HCT116 (cell line): Measurements from ENCODE around the gene PARP6. TPM values are rescaled to one million over a fixed set of nuclear protein-coding genes. Genes with fewer than 3 reads are reported as not detected.

Experiments
- ATAC-seq: fragments of 200-7000 bp; cut with Tn5 transposase; 2 replicates; pipeline ENCODE4 v1.9.1; 2020; ENCODE audit warnings: mild to moderate bottlenecking, moderate library complexity
- BruUV-seq: library from RNA; stranded (reverse); fragments of 400-500 nt; replicated peaks from 2 replicates; lab custom pipeline; 2021; lab: Mats Ljungman, UMichigan
- CTCF ChIA-PET: fragments of 300-600 bp; sonication (Branson Sonifier 250); formaldehyde crosslinking; loops from one replicate; lab custom pipeline; 2021; ENCODE audit warnings: antibody characterized with exemption; lab: Charles Lee
- POLR2A ChIA-PET: fragments of 300-600, 350-600 bp; sonication (Branson Sonifier 250); formaldehyde crosslinking; loops from one replicate; lab custom pipeline; 2021; ENCODE audit warnings: antibody characterized with exemption; lab: Charles Lee
- RAD21 ChIA-PET, 2 experiments: fragments of 300-600 bp; sonication (Branson Sonifier 250); formaldehyde crosslinking; loops; one replicate each; lab custom pipeline; 2023; ENCODE audit warnings: low total read pairs in 2 of 2; ENCODE audit not compliant: uncharacterized antibody in 2 of 2, unreplicated experiment in 2 of 2, low non-redundant PET in 1 of 2; lab: Charles Lee
- DNase-seq: peaks from one replicate; pipeline ENCODE4 v3.0.0-alpha.2; 2010; ENCODE audit warnings: low read depth, low spot score
- H2AFZ ChIP-seq: fragments of 200-600 bp; shearing (Covaris generic), sonication (generic); 2 replicates; pipeline ENCODE4 v1.6.1; 2017; ENCODE audit warnings: low read depth, mixed run types, mixed read lengths, antibody characterized with exemption, low read length; ENCODE audit not compliant: poor library complexity, severe bottlenecking
- H3K27ac ChIP-seq: 2 replicates; pipeline ENCODE4 v1.5.1; 2012; ENCODE audit warnings: low read depth, low read length
- H3K27me3 ChIP-seq: fragments of 200-600 bp; sonication (generic); 2 replicates; pipeline ENCODE4 v1.6.1; 2016; ENCODE audit warnings: mixed run types, low read length, mixed read lengths; ENCODE audit not compliant: insufficient read depth
- H3K36me3 ChIP-seq, 2 experiments: fragments of 200-500 bp in 1 of 2; fragments of 200-600 bp in 1 of 2; sonication (Bioruptor generic) in 1 of 2; sonication (generic) in 1 of 2; 2 replicates each; pipeline versions ENCODE4 v1.5.1 to v1.6.1; 2014 to 2016; ENCODE audit warnings: low read length in 2 of 2, inconsistent platforms in 1 of 2, mixed read lengths in 1 of 2, mixed run types in 1 of 2; ENCODE audit not compliant: insufficient read depth in 2 of 2, control insufficient read depth in 1 of 2
- H3K4me1 ChIP-seq, 2 experiments: fragments of 200-600 bp in 1 of 2; sonication (generic) in 1 of 2; 2 replicates each; pipeline versions ENCODE4 v1.5.1 to v1.6.1; 2012 to 2017; ENCODE audit warnings: low read length in 2 of 2, inconsistent platforms in 1 of 2, mild to moderate bottlenecking in 1 of 2, mixed read lengths in 1 of 2, mixed run types in 1 of 2, moderate library complexity in 1 of 2; ENCODE audit not compliant: insufficient read depth in 2 of 2, control insufficient read depth in 1 of 2
- H3K4me2 ChIP-seq: fragments of 200-600 bp; sonication (generic); 2 replicates; pipeline ENCODE4 v1.6.1; 2017; ENCODE audit warnings: mixed run types, low read length, mixed read lengths
- H3K4me3 ChIP-seq, 2 experiments: fragments of 200-600 bp in 1 of 2; sonication (generic) in 1 of 2; replicated peaks in 1 of 2; 2 replicates each; pipeline ENCODE4 v1.5.1; 2011 to 2016; ENCODE audit warnings: low read length in 2 of 2, control low read depth in 1 of 2, low read depth in 1 of 2, mild to moderate bottlenecking in 1 of 2, mixed read lengths in 1 of 2, mixed run types in 1 of 2
- H3K79me2 ChIP-seq: fragments of 200-600 bp; sonication (generic); 2 replicates; pipeline ENCODE4 v1.6.1; 2017; ENCODE audit warnings: mild to moderate bottlenecking, mixed run types, low read length, moderate library complexity, mixed read lengths; ENCODE audit not compliant: insufficient read depth
- H3K9ac ChIP-seq: fragments of 200-600 bp; sonication (generic); 2 replicates; pipeline ENCODE4 v1.6.1; 2016; ENCODE audit warnings: low read length, mixed read lengths
- H3K9me2 ChIP-seq: fragments of 200-600 bp; sonication (generic), shearing (Covaris generic); 2 replicates; pipeline ENCODE4 v1.6.1; 2017; ENCODE audit warnings: mixed run types, mild to moderate bottlenecking, moderate library complexity; ENCODE audit not compliant: insufficient read depth
- H3K9me3 ChIP-seq, 2 experiments: fragments of 200-500 bp in 1 of 2; fragments of 200-600 bp in 1 of 2; sonication (Bioruptor generic) in 1 of 2; sonication (generic) in 1 of 2; 2 replicates each; pipeline ENCODE4 v1.6.1; 2014 to 2017; ENCODE audit warnings: low read length in 2 of 2, mixed read lengths in 2 of 2, inconsistent platforms in 1 of 2, low read depth in 1 of 2, mild to moderate bottlenecking in 1 of 2, mixed run types in 1 of 2, moderate library complexity in 1 of 2; ENCODE audit not compliant: control insufficient read depth in 1 of 2, insufficient read depth in 1 of 2
- H4K20me1 ChIP-seq: fragments of 200-600 bp; sonication (generic), shearing (Covaris generic); 2 replicates; pipeline ENCODE4 v1.6.1; 2017; ENCODE audit warnings: mixed run types, mild to moderate bottlenecking, moderate library complexity; ENCODE audit not compliant: insufficient read depth
- CBX3 ChIP-seq: IDR thresholded peaks from 2 replicates; pipeline ENCODE4 v1.6.1; 2012; ENCODE audit warnings: low read depth
- CEBPB ChIP-seq: IDR thresholded peaks from 2 replicates; pipeline ENCODE4 v1.6.1; 2012; ENCODE audit warnings: low read depth
- EGR1 ChIP-seq: IDR thresholded peaks from 2 replicates; pipeline ENCODE4 v1.6.1; 2012; ENCODE audit warnings: low read depth
- EZH2 ChIP-seq: fragments of 200-600 bp; sonication (generic); IDR thresholded peaks from 2 replicates; pipeline ENCODE4 v1.6.1; 2017; ENCODE audit warnings: antibody characterized with exemption, mixed run types
- EZH2phosphoT487 ChIP-seq: fragments of 200-600 bp; IDR thresholded peaks from 2 replicates; pipeline ENCODE4 v1.6.1; 2018; ENCODE audit warnings: antibody characterized with exemption, borderline replicate concordance
- FOSL1 ChIP-seq: IDR thresholded peaks from 2 replicates; pipeline ENCODE4 v1.6.1; 2012; ENCODE audit warnings: low read depth
- JUND ChIP-seq: IDR thresholded peaks from 2 replicates; pipeline ENCODE4 v1.6.1; 2012
- POLR2A ChIP-seq: IDR thresholded peaks from 2 replicates; pipeline ENCODE4 v1.7.0; 2011; ENCODE audit warnings: borderline replicate concordance; ENCODE audit not compliant: insufficient read depth, insufficient read length; ENCODE audit errors: extremely low read depth
- POLR2AphosphoS5 ChIP-seq: IDR thresholded peaks from 2 replicates; pipeline ENCODE4 v1.6.1; 2011; ENCODE audit warnings: mild to moderate bottlenecking, low read depth, low read length, moderate library complexity
- RAD21 ChIP-seq: IDR thresholded peaks from 2 replicates; pipeline ENCODE4 v1.6.1; 2012; ENCODE audit warnings: low read depth, mild to moderate bottlenecking
- SP1 ChIP-seq: IDR thresholded peaks from 2 replicates; pipeline ENCODE4 v1.6.1; 2012; ENCODE audit warnings: low read depth
- TCF7L2 ChIP-seq: IDR thresholded peaks from 2 replicates; pipeline ENCODE4 v1.7.0; 2011; ENCODE audit warnings: borderline replicate concordance, inconsistent platforms; ENCODE audit not compliant: insufficient read depth, insufficient read length; ENCODE audit errors: extremely low read depth
- YY1 ChIP-seq: IDR thresholded peaks from 2 replicates; pipeline ENCODE4 v1.6.1; 2011; ENCODE audit warnings: low read length, low read depth, moderate library complexity, mild to moderate bottlenecking; ENCODE audit not compliant: insufficient replicate concordance; ENCODE audit errors: extremely low read depth
- ZNF274 ChIP-seq: fragments of 200-500 bp; sonication (Bioruptor generic); IDR thresholded peaks from 2 replicates; pipeline ENCODE4 v1.6.1; 2014; ENCODE audit warnings: mild to moderate bottlenecking, low read depth, low read length, inconsistent platforms
- intact Hi-C: fragments of 100-400 bp; cut with micrococcal nuclease; formaldehyde crosslinking; loops from 2 replicates; pipeline ENCODE4 v1.10.0; 2022
- total RNA-seq: library from RNA; stranded (reverse); gene quantifications from one replicate; pipeline ENCODE4 v1.2.1, GENCODE V29; 2021; ENCODE audit not compliant: unreplicated experiment
- TF ChIP-seq, protein P1 (sequence below): IDR thresholded peaks from 2 replicates; pipeline ENCODE4 v1.6.1; 2012
- TF ChIP-seq, protein P2 (sequence below): IDR thresholded peaks from 2 replicates; pipeline ENCODE4 v1.6.1; 2011; ENCODE audit warnings: mild to moderate bottlenecking, low read length, moderate library complexity; ENCODE audit not compliant: insufficient replicate concordance; ENCODE audit errors: extremely low read depth
- TF ChIP-seq, protein P3 (sequence below): IDR thresholded peaks from 2 replicates; pipeline ENCODE4 v1.6.1; 2012
- TF ChIP-seq, protein P4 (sequence below): IDR thresholded peaks from 2 replicates; pipeline ENCODE4 v1.6.1; 2012; ENCODE audit warnings: low read depth
- TF ChIP-seq, protein P5 (sequence below), 3 experiments: fragments of 200-600 bp in 1 of 3; sonication (generic) in 1 of 3; IDR thresholded peaks in 2 of 3; conservative IDR thresholded peaks in 1 of 3; 2 replicates each; pipeline ENCODE4 v1.5.1; 2012 to 2017; ENCODE audit warnings: low read depth in 2 of 3, low read length in 2 of 3, antibody characterized with exemption in 1 of 3, borderline replicate concordance in 1 of 3, control low read depth in 1 of 3, mild to moderate bottlenecking in 1 of 3, mixed read lengths in 1 of 3, mixed run types in 1 of 3, moderate library complexity in 1 of 3; ENCODE audit not compliant: insufficient read depth in 1 of 3

The PARP6 gene
- total RNA-seq, 1 experiment from 2014 or later = 67.9 TPM

DNA sequence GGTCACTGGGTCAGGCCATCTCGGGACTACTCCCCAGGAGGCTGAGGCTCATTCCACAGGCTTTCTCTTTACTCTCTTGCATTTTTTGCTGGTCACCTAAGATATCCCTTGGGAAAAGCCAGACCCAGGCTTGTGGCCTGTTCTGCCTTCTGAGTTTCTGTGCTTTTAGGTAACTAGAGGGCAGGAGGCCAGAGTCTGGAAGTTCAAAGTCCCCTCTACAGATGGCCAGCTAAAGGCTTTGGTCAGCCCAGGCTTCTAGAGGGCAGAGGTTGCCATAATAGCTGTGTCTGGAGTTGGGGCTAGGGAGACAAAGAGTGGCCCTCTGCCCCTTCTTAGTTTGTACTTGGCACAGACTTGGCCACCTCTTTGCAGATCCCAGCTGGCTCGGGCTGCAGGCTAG lies 8.4 kb upstream of the PARP6 start:
- ChIA-PET RAD21 (no interaction called here), POLR2A (no interaction called here), CTCF (no interaction called here)
- H3K4me3 ChIP-seq = no peak overlapping the region
- no peak overlapping the region for H3K4me2 ChIP-seq
- no peaks in the 10 kb centered on the region for H3K36me3 ChIP-seq
- H2AFZ ChIP-seq = no peak overlapping the region
- intact Hi-C loops = no loop called here
- DNase-seq = no peak
- H3K27me3 ChIP-seq = no peaks in the 10 kb centered on the region
- no peaks in the 10 kb centered on the region for H3K79me2 ChIP-seq
- no peaks in the 10 kb centered on the region for H3K9me3 ChIP-seq
- TF ChIP-seq RAD21 (no peak), FOSL1 (no peak), EGR1 (no peak), ZNF274 (no peak), CEBPB (no peak), EZH2 (no peak), POLR2AphosphoS5 (no peak), JUND (no peak), TCF7L2 (no peak), SP1 (no peak), POLR2A (no peak), EZH2phosphoT487 (no peak), CBX3 (no peak), YY1 (no peak)
- TF ChIP-seq, protein P1, sequence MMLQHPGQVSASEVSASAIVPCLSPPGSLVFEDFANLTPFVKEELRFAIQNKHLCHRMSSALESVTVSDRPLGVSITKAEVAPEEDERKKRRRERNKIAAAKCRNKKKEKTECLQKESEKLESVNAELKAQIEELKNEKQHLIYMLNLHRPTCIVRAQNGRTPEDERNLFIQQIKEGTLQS = no peak
- TF ChIP-seq, protein P2, sequence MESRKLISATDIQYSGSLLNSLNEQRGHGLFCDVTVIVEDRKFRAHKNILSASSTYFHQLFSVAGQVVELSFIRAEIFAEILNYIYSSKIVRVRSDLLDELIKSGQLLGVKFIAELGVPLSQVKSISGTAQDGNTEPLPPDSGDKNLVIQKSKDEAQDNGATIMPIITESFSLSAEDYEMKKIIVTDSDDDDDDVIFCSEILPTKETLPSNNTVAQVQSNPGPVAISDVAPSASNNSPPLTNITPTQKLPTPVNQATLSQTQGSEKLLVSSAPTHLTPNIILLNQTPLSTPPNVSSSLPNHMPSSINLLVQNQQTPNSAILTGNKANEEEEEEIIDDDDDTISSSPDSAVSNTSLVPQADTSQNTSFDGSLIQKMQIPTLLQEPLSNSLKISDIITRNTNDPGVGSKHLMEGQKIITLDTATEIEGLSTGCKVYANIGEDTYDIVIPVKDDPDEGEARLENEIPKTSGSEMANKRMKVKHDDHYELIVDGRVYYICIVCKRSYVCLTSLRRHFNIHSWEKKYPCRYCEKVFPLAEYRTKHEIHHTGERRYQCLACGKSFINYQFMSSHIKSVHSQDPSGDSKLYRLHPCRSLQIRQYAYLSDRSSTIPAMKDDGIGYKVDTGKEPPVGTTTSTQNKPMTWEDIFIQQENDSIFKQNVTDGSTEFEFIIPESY = no peak
- TF ChIP-seq, protein P3, sequence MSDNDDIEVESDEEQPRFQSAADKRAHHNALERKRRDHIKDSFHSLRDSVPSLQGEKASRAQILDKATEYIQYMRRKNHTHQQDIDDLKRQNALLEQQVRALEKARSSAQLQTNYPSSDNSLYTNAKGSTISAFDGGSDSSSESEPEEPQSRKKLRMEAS = no peak
- TF ChIP-seq, protein P4, sequence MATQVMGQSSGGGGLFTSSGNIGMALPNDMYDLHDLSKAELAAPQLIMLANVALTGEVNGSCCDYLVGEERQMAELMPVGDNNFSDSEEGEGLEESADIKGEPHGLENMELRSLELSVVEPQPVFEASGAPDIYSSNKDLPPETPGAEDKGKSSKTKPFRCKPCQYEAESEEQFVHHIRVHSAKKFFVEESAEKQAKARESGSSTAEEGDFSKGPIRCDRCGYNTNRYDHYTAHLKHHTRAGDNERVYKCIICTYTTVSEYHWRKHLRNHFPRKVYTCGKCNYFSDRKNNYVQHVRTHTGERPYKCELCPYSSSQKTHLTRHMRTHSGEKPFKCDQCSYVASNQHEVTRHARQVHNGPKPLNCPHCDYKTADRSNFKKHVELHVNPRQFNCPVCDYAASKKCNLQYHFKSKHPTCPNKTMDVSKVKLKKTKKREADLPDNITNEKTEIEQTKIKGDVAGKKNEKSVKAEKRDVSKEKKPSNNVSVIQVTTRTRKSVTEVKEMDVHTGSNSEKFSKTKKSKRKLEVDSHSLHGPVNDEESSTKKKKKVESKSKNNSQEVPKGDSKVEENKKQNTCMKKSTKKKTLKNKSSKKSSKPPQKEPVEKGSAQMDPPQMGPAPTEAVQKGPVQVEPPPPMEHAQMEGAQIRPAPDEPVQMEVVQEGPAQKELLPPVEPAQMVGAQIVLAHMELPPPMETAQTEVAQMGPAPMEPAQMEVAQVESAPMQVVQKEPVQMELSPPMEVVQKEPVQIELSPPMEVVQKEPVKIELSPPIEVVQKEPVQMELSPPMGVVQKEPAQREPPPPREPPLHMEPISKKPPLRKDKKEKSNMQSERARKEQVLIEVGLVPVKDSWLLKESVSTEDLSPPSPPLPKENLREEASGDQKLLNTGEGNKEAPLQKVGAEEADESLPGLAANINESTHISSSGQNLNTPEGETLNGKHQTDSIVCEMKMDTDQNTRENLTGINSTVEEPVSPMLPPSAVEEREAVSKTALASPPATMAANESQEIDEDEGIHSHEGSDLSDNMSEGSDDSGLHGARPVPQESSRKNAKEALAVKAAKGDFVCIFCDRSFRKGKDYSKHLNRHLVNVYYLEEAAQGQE = no peak
- TF ChIP-seq, protein P5, sequence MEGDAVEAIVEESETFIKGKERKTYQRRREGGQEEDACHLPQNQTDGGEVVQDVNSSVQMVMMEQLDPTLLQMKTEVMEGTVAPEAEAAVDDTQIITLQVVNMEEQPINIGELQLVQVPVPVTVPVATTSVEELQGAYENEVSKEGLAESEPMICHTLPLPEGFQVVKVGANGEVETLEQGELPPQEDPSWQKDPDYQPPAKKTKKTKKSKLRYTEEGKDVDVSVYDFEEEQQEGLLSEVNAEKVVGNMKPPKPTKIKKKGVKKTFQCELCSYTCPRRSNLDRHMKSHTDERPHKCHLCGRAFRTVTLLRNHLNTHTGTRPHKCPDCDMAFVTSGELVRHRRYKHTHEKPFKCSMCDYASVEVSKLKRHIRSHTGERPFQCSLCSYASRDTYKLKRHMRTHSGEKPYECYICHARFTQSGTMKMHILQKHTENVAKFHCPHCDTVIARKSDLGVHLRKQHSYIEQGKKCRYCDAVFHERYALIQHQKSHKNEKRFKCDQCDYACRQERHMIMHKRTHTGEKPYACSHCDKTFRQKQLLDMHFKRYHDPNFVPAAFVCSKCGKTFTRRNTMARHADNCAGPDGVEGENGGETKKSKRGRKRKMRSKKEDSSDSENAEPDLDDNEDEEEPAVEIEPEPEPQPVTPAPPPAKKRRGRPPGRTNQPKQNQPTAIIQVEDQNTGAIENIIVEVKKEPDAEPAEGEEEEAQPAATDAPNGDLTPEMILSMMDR (IDR thresholded peaks at IDR 0.05 in 2 of 3, conservative IDR thresholded peaks at IDR 0.05 in 1 of 3; ENCODE audit: borderline replicate concordance in 1 of 3, insufficient read depth in 1 of 3, low read depth in 2 of 3, low read length in 2 of 3) = no peak
- H3K4me1 ChIP-seq = peaks cover 0 to 11% of the 10 kb centered on the region in 2 experiments; a peak in 1 of 4 replicates
- no peak overlapping the region for H3K9ac ChIP-seq
- ATAC-seq = no peak
- H4K20me1 ChIP-seq = no peaks in the 10 kb centered on the region
- no peak overlapping the region for H3K27ac ChIP-seq
- BruUV-seq = no TSS peak
- no peaks in the 10 kb centered on the region for H3K9me2 ChIP-seq
